ENCODE measurements around the gene MEX3C.

Gene MEX3C

GRCh38 chr18:51191128-51191717 lies 6.3 kb downstream of the MEX3C start:
- DNase-seq (ENCODE audit: low spot score): no peak

GRCh38 chr18:51190000-51190399 lies 7.5 kb downstream of the MEX3C start:
- no peak for DNase-seq (ENCODE audit: low spot score)

- no peak for DNase-seq (ENCODE audit: low spot score)
These were observed 9.3 kb downstream of the MEX3C start for GRCh38 chr18:51188024-51188701.

- DNase-seq (ENCODE audit: low spot score): no peak
These were observed 12.4 kb downstream of the MEX3C start for GRCh38 chr18:51185075-51185474.

- DNase-seq (ENCODE audit: low spot score): no peak
These were observed 13.4 kb downstream of the MEX3C start for GRCh38 chr18:51184091-51184457.

GRCh38 chr18:51183372-51184090 lies 13.9 kb downstream of the MEX3C start:
- no peak for DNase-seq (ENCODE audit: low spot score)

GRCh38 chr18:51182824-51183223 lies 14.7 kb downstream of the MEX3C start:
- DNase-seq (ENCODE audit: low spot score): no peak

- no peak for DNase-seq (ENCODE audit: low spot score)
These were observed 25.7 kb downstream of the MEX3C start for GRCh38 chr18:51171625-51172259.

- DNase-seq (ENCODE audit: low spot score): no peak
These were observed 26.3 kb downstream of the MEX3C start for GRCh38 chr18:51171223-51171622.

GRCh38 chr18:51170664-51171063 lies 26.8 kb downstream of the MEX3C start:
- DNase-seq (ENCODE audit: low spot score): no peak

GRCh38 chr18:51169731-51170130 lies 27.8 kb downstream of the MEX3C start:
- no peak for DNase-seq (ENCODE audit: low spot score)

GRCh38 chr18:51168960-51169662 lies 28.4 kb downstream of the MEX3C start:
- DNase-seq (ENCODE audit: low spot score): no peak

GRCh38 chr18:51168026-51168742 lies 29.3 kb downstream of the MEX3C start:
- no peak for DNase-seq (ENCODE audit: low spot score)

- no peak for DNase-seq (ENCODE audit: low spot score)
These were observed 32.2 kb downstream of the MEX3C start for GRCh38 chr18:51165296-51165695.

GRCh38 chr18:51164761-51165281 lies 32.7 kb downstream of the MEX3C start:
- DNase-seq (ENCODE audit: low spot score): no peak

- DNase-seq (ENCODE audit: low spot score): no peak
These were observed 33.1 kb downstream of the MEX3C start for GRCh38 chr18:51164342-51164741.

- DNase-seq (ENCODE audit: low spot score): no peak
These were observed 33.9 kb downstream of the MEX3C start for GRCh38 chr18:51163543-51163942.

- DNase-seq (ENCODE audit: low spot score): no peak
These were observed 34.9 kb downstream of the MEX3C start for GRCh38 chr18:51162617-51163016.

- DNase-seq (ENCODE audit: low spot score): no peak
These were observed 36.8 kb downstream of the MEX3C start for GRCh38 chr18:51160646-51161045.

- no peak for DNase-seq (ENCODE audit: low spot score)
These were observed 40.3 kb downstream of the MEX3C start for GRCh38 chr18:51157215-51157614.

- DNase-seq (ENCODE audit: low spot score): no peak
These were observed 42.9 kb downstream of the MEX3C start for GRCh38 chr18:51154431-51155063.
